Mesendoderm (in vitro differentiated cells): Measurements from ENCODE around the gene CAMK2G.
"Not testable (repeated sequence)": the region's sequence is repeated elsewhere in the genome, so short reads cannot be mapped to it uniquely, and the experiment has no call there.

Experiments
- DNase-seq: peaks from one replicate; pipeline ENCODE4 v3.0.0; 2013
- H2AK5ac ChIP-seq: 2 replicates; pipeline ENCODE4 v1.6.1; 2013; ENCODE audit warnings: low read length, inconsistent platforms
- H2BK120ac ChIP-seq: 2 replicates; pipeline ENCODE4 v1.6.1; 2013; ENCODE audit warnings: low read depth, mild to moderate bottlenecking, low read length, moderate library complexity, mixed read lengths
- H2BK15ac ChIP-seq: replicated peaks from 2 replicates; pipeline ENCODE4 v1.6.1; 2013; ENCODE audit warnings: low read depth, mild to moderate bottlenecking, moderate library complexity
- H2BK5ac ChIP-seq: 2 replicates; pipeline ENCODE4 v1.6.1; 2013; ENCODE audit warnings: low read length, inconsistent platforms
- H3K18ac ChIP-seq: 2 replicates; pipeline ENCODE4 v1.6.1; 2013; ENCODE audit warnings: mild to moderate bottlenecking, low read length, mixed read lengths
- H3K23ac ChIP-seq: one replicate; pipeline ENCODE4 v1.6.1; 2013; ENCODE audit warnings: low read length
- H3K27ac ChIP-seq: 2 replicates; pipeline ENCODE4 v1.5.1; 2013; ENCODE audit warnings: low read depth, mild to moderate bottlenecking, inconsistent platforms, low read length, moderate library complexity
- H3K27me3 ChIP-seq: 2 replicates; pipeline ENCODE4 v1.6.1; 2013; ENCODE audit warnings: low read length, control low read depth, mild to moderate bottlenecking, inconsistent platforms; ENCODE audit not compliant: insufficient read depth, poor library complexity
- H3K36me3 ChIP-seq: 2 replicates; pipeline ENCODE4 v1.6.1; 2013; ENCODE audit warnings: low read length, inconsistent platforms; ENCODE audit not compliant: control insufficient read depth, insufficient read depth
- H3K4ac ChIP-seq: one replicate; pipeline ENCODE4 v1.6.1; 2013; ENCODE audit warnings: low read depth, mild to moderate bottlenecking, low read length, moderate library complexity
- H3K4me1 ChIP-seq: 2 replicates; pipeline ENCODE4 v1.6.1; 2013; ENCODE audit warnings: low read depth, low read length, inconsistent platforms; ENCODE audit not compliant: control insufficient read depth
- H3K4me2 ChIP-seq: 2 replicates; pipeline ENCODE4 v1.6.1; 2013; ENCODE audit warnings: low read length
- H3K4me3 ChIP-seq: 2 replicates; pipeline ENCODE4 v1.5.1; 2013; ENCODE audit warnings: mild to moderate bottlenecking, low read length
- H3K56ac ChIP-seq: one replicate; pipeline ENCODE4 v1.6.1; 2013; ENCODE audit warnings: low read length
- H3K79me1 ChIP-seq: 2 replicates; pipeline ENCODE4 v1.6.1; 2013; ENCODE audit warnings: low read length, inconsistent platforms
- H3K79me2 ChIP-seq: 2 replicates; pipeline ENCODE4 v1.6.1; 2013; ENCODE audit warnings: mild to moderate bottlenecking, low read length; ENCODE audit not compliant: control insufficient read depth, insufficient read depth
- H3K9ac ChIP-seq: 2 replicates; pipeline ENCODE4 v1.6.1; 2013; ENCODE audit warnings: low read length, inconsistent platforms
- H4K5ac ChIP-seq: one replicate; pipeline ENCODE4 v1.6.1; 2013; ENCODE audit warnings: low read length
- H4K8ac ChIP-seq: one replicate; pipeline ENCODE4 v1.6.1; 2013; ENCODE audit warnings: low read depth, mild to moderate bottlenecking, control low read depth, low read length, moderate library complexity
- WGBS: extraction: QIAGEN DNeasy Blood & Tissue Kit; methylation state at CpG from one replicate; pipeline ENCODE4 v1.1.7; 2013; ENCODE audit warnings: low lambda C conversion rate, missing lambda C conversion rate; ENCODE audit not compliant: insufficient coverage; ENCODE audit errors: extremely low coverage; 5-methylcytosine and 5-hydroxymethylcytosine counted together

The CAMK2G gene

GRCh38 chr10:73838827-73839226, 35.5 kb downstream of the CAMK2G start:
- H2BK120ac ChIP-seq = no peak overlapping the region
- H2AK5ac ChIP-seq = no peak overlapping the region
- no peak overlapping the region for H4K8ac ChIP-seq
- H3K27ac ChIP-seq = no peak overlapping the region
- H3K36me3 ChIP-seq = peaks cover 2% of the 10 kb centered on the region
- H4K5ac ChIP-seq = no peak overlapping the region
- no peak overlapping the region for H3K23ac ChIP-seq
- no CpG with 5 or more reads among the region's 8 CpGs for WGBS
- H3K4me2 ChIP-seq = no peak overlapping the region
- no peak overlapping the region for H3K56ac ChIP-seq
- no peaks in the 10 kb centered on the region for H3K27me3 ChIP-seq
- no peaks in the 10 kb centered on the region for H3K79me1 ChIP-seq
- no peak overlapping the region for H3K18ac ChIP-seq
- no peak overlapping the region for H2BK5ac ChIP-seq
- H3K4me1 ChIP-seq = no peaks in the 10 kb centered on the region
- H3K4ac ChIP-seq = no peak overlapping the region
- DNase-seq = no peak
- no peak overlapping the region for H3K4me3 ChIP-seq
- H2BK15ac ChIP-seq = no peak overlapping the region
- H3K79me2 ChIP-seq = no peaks in the 10 kb centered on the region
- H3K9ac ChIP-seq = no peak overlapping the region

- Histone ChIP-seq H3K4me1 (no peaks in the 10 kb centered on the region), H4K5ac (no peak overlapping the region), H4K8ac (no peak overlapping the region), H3K27me3 (no peaks in the 10 kb centered on the region), H3K79me1 (no peaks in the 10 kb centered on the region), H3K9ac (no peak overlapping the region), H2BK5ac (no peak overlapping the region), H3K79me2 (no peaks in the 10 kb centered on the region), H3K4me3 (no peak overlapping the region), H2BK120ac (no peak overlapping the region), H3K27ac (no peak overlapping the region), H3K23ac (no peak overlapping the region), H3K4me2 (no peak overlapping the region), H3K18ac (no peak overlapping the region), H2BK15ac (no peak overlapping the region), H3K4ac (no peak overlapping the region), H3K36me3 (peaks cover 2% of the 10 kb centered on the region), H3K56ac (no peak overlapping the region), H2AK5ac (no peak overlapping the region)
- no CpG with 5 or more reads among the region's 3 CpGs for WGBS
- no peak for DNase-seq
Measured at GRCh38 chr10:73838008-73838567, 36.3 kb downstream of the CAMK2G start.

GRCh38 chr10:73837072-73837471, 37.3 kb downstream of the CAMK2G start:
- Histone ChIP-seq H3K79me2 (no peaks in the 10 kb centered on the region), H3K23ac (no peak overlapping the region), H3K4ac (no peak overlapping the region), H3K18ac (no peak overlapping the region), H3K79me1 (no peaks in the 10 kb centered on the region), H4K8ac (no peak overlapping the region), H2AK5ac (no peak overlapping the region), H3K4me3 (no peak overlapping the region), H3K27me3 (no peaks in the 10 kb centered on the region), H2BK15ac (no peak overlapping the region), H3K4me1 (no peaks in the 10 kb centered on the region), H3K4me2 (no peak overlapping the region), H4K5ac (no peak overlapping the region), H3K9ac (no peak overlapping the region), H2BK120ac (no peak overlapping the region), H3K27ac (no peak overlapping the region), H3K36me3 (peaks cover 2% of the 10 kb centered on the region), H3K56ac (no peak overlapping the region), H2BK5ac (no peak overlapping the region)
- DNase-seq = no peak
- no CpG with 5 or more reads among the region's 3 CpGs for WGBS

GRCh38 chr10:73836427-73836980, 37.9 kb downstream of the CAMK2G start:
- no peak overlapping the region for H3K27ac ChIP-seq
- peaks cover 2% of the 10 kb centered on the region for H3K36me3 ChIP-seq
- H3K4me2 ChIP-seq = no peak overlapping the region
- no peak overlapping the region for H3K9ac ChIP-seq
- no peaks in the 10 kb centered on the region for H3K4me1 ChIP-seq
- no peak overlapping the region for H3K18ac ChIP-seq
- H2AK5ac ChIP-seq = no peak overlapping the region
- H3K79me1 ChIP-seq = no peaks in the 10 kb centered on the region
- no peak overlapping the region for H2BK120ac ChIP-seq
- no CpG with 5 or more reads among the region's 11 CpGs for WGBS
- H4K5ac ChIP-seq = no peak overlapping the region
- H4K8ac ChIP-seq = no peak overlapping the region
- H3K56ac ChIP-seq = no peak overlapping the region
- H2BK15ac ChIP-seq = no peak overlapping the region
- DNase-seq = no peak
- no peak overlapping the region for H2BK5ac ChIP-seq
- H3K27me3 ChIP-seq = no peaks in the 10 kb centered on the region
- no peak overlapping the region for H3K4me3 ChIP-seq
- H3K79me2 ChIP-seq = no peaks in the 10 kb centered on the region
- H3K23ac ChIP-seq = no peak overlapping the region
- no peak overlapping the region for H3K4ac ChIP-seq

GRCh38 chr10:73829090-73829489, 45.3 kb downstream of the CAMK2G start:
- not testable (repeated sequence) for H2BK15ac ChIP-seq, H3K27me3 ChIP-seq, H3K4ac ChIP-seq, H3K56ac ChIP-seq, H4K5ac ChIP-seq, H3K23ac ChIP-seq, H2AK5ac ChIP-seq, H4K8ac ChIP-seq, H2BK120ac ChIP-seq, H3K4me3 ChIP-seq, H3K4me2 ChIP-seq, H3K79me2 ChIP-seq, H3K36me3 ChIP-seq, H3K9ac ChIP-seq, H3K4me1 ChIP-seq, DNase-seq, H3K27ac ChIP-seq, H2BK5ac ChIP-seq, H3K79me1 ChIP-seq, H3K18ac ChIP-seq
- WGBS = no CpG with 5 or more reads among the region's 7 CpGs

GRCh38 chr10:73828161-73828560, 46.2 kb downstream of the CAMK2G start:
- Histone ChIP-seq H3K18ac (no peak overlapping the region), H4K5ac (no peak overlapping the region), H2BK5ac (no peak overlapping the region), H3K36me3 (peaks cover 5% of the 10 kb centered on the region), H2BK120ac (no peak overlapping the region), H2AK5ac (no peak overlapping the region), H3K4me1 (no peaks in the 10 kb centered on the region), H3K4ac (no peak overlapping the region), H3K9ac (no peak overlapping the region), H4K8ac (no peak overlapping the region), H3K56ac (no peak overlapping the region), H3K4me2 (no peak overlapping the region), H2BK15ac (no peak overlapping the region), H3K79me1 (no peaks in the 10 kb centered on the region), H3K79me2 (no peaks in the 10 kb centered on the region), H3K4me3 (no peak overlapping the region), H3K27ac (no peak overlapping the region), H3K27me3 (no peaks in the 10 kb centered on the region), H3K23ac (no peak overlapping the region)
- DNase-seq = no peak
- no CpG with 5 or more reads among the region's 6 CpGs for WGBS
